GM12873 (cell line): ENCODE measurements around the gene CTRL.

ENCODE experiments used
- CTCF ChIP-seq: IDR thresholded peaks from 2 replicates; pipeline ENCODE4 v1.5.1; 2012; ENCODE audit warnings: low read depth, mild to moderate bottlenecking, moderate library complexity, low read length, control low read depth; ENCODE audit not compliant: insufficient read depth; ENCODE audit errors: missing control alignments

CTRL gene

GRCh38 chr16:67915831-67916723 is 15.6 kb downstream of the CTRL start:
- no peak for TF ChIP-seq CTCF

DNA sequence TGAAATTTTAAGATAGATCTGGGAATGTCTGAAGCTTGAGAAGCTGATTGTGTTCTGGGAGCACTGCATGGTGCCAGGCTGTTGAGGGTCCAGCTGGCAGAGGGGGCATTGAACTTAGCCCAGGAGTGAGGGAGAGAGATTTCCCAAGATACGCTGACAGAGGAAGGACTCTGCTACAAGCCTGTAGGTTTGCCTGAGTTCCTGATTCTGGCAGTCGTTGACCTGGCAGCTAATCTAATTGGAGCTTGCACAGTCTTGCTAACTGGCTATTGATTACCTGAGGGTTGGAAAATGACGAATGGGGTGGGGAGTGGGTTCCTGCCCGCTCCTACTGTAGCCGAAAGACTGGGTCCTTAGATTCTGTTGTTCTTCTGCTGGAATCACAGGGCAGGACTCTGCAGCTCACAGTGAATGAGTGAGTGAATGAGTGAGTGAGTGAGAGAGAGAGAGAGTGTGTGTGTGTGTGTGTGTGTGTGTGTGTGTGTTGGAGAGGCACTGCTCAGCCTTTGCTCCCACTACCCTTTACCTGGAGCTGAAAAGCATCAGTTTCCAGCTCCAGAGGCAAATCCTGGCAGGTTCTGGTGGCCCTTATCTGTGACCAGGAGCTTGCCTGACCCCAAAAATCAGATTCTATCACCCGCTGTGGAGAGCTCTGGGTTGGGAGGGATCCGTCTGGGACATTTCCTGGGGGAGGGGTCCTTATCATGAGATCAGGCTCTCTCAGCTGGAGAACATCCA is 16.7 kb downstream of the CTRL start:
- TF ChIP-seq CTCF = no peak

DNA sequence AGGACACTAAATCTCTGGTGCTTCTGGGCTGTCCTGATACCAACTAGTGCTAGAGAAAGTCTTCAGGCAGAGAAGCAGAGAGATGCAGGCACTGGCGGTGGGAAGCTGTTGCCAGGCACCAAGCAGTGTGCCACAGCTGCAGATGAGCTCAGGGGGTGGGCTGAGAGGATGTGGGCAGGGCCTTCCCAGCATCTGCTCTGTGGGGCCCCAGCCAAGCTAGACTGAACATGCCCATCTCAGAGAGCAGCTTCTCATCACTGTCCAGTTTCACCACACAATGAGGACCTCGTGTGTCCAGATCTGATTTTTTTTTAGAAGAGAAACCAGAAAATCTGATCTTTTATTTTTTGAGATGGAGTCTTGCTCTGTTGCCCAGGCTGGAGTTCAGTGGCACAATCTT is 21.5 kb downstream of the CTRL start:
- TF ChIP-seq CTCF = no peak

GRCh38 chr16:67909056-67909742 is 22.5 kb downstream of the CTRL start:
- TF ChIP-seq CTCF = no peak

DNA sequence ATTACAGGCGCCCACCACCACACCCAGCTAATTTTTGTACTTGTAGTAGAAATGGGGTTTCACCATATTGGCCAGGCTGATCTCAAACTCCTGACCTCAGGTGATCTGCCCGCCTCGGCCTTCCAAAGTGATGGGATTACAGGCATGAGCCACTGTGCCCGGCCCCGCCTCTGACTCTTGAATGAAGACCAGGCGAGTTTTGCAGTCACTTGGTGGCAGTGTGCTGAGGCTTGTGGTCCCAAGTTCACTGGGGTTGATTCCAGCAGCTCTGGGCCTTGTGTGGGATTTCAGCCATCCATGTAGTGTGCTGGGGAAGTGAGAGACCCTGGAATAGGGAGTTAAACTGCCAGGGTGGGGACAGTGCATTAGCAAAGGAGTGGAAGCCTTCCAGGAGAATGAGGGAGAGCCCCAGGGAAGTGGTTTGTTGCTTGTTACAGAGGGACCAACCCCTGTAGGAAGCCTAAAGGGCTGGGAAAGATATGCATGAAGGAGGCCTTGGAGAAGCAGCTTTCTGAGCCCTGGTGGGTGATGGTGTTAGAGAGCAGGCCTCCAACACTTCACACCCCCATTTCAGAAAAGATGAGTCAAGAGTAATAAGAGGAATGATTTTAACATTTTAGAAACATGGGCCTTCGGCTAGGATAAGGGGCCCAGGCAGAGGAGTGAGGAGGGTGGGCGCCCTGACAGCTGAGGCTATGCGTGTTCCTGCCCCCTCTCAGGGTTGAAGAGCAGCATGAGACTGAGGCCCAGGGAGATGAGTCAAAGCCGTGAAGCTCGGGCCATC is 24.1 kb downstream of the CTRL start:
- TF ChIP-seq CTCF = no peak

GRCh38 chr16:67902831-67903230 is 28.8 kb downstream of the CTRL start:
- no peak for TF ChIP-seq CTCF
